ENCODE data around the gene RICTOR.
A peak's percentile ranks its signal among the peaks of the same experiment; 100 is the strongest.

Gene RICTOR

GRCh38 chr5:39072925-39073766 is 1.1 kb downstream of the RICTOR start:
- peak overlapping the region; percentile 88 for H3K4me3 ChIP-seq (ENCODE audit: low read length)
- DNase-seq (ENCODE audit: low read depth), result no peak
- TF ChIP-seq, protein P1, sequence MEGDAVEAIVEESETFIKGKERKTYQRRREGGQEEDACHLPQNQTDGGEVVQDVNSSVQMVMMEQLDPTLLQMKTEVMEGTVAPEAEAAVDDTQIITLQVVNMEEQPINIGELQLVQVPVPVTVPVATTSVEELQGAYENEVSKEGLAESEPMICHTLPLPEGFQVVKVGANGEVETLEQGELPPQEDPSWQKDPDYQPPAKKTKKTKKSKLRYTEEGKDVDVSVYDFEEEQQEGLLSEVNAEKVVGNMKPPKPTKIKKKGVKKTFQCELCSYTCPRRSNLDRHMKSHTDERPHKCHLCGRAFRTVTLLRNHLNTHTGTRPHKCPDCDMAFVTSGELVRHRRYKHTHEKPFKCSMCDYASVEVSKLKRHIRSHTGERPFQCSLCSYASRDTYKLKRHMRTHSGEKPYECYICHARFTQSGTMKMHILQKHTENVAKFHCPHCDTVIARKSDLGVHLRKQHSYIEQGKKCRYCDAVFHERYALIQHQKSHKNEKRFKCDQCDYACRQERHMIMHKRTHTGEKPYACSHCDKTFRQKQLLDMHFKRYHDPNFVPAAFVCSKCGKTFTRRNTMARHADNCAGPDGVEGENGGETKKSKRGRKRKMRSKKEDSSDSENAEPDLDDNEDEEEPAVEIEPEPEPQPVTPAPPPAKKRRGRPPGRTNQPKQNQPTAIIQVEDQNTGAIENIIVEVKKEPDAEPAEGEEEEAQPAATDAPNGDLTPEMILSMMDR (conservative IDR thresholded peaks at IDR 0.05; ENCODE audit: low read depth, low read length), result no peak

DNA sequence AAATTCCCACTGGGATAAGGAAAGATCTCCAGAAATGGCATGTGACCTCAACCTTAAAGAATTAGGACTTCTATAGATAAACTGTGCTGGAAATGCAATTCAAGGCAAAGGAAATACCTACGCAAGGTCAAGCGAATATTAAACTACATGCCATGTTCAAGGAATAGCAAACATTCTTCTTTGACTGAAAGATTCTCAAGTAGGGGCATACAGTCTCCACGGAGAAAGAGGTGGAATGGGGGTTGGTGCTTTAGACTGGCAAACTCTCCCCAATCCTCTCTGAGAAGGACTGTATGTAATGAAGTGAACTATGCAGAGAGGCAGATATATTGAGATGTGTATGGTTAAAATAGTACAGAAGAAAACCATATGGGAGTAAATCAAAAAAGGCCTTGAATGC is 6.1 kb downstream of the RICTOR start:
- TF ChIP-seq, protein P1 (conservative IDR thresholded peaks at IDR 0.05; ENCODE audit: low read depth, low read length), result no peak
- no peak overlapping the region for H3K4me3 ChIP-seq (ENCODE audit: low read length)
- DNase-seq (ENCODE audit: low read depth), result no peak

- no peak overlapping the region for H3K4me3 ChIP-seq (ENCODE audit: low read length)
These were observed 9.7 kb downstream of the RICTOR start for GRCh38 chr5:39064450-39064849.

GRCh38 chr5:39063037-39063436 is 11.2 kb downstream of the RICTOR start:
- TF ChIP-seq, protein P1 (conservative IDR thresholded peaks at IDR 0.05; ENCODE audit: low read depth, low read length), result no peak
- DNase-seq (ENCODE audit: low read depth), result peak; percentile 82
- H3K4me3 ChIP-seq (ENCODE audit: low read length), result no peak overlapping the region

More at GRCh38 chr5:39064450-39064849, 9.7 kb downstream of the RICTOR start:
- no peak for DNase-seq (ENCODE audit: low read depth)
- TF ChIP-seq, protein P1 (conservative IDR thresholded peaks at IDR 0.05; ENCODE audit: low read depth, low read length), result no peak

DNA sequence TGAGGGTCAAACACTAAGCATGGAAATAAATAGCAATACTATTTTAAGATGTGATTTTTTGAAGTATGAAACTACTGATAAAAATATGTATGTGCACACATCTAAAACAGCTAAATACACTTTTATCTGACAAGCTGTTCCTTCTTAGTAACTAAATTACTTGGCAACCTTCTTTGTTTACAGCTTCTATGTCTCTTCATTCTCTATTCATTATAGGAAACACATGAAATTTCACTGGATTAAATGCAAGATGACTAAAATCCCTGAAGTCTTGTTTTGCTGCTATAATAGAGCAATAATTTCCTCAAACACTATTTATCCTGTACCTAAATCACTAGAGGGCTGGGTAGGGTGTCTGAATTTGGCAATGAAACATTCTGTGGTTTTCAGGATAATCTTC is 11.7 kb downstream of the RICTOR start:
- no peak overlapping the region for H3K4me3 ChIP-seq (ENCODE audit: low read length)
- no peak for DNase-seq (ENCODE audit: low read depth)
- TF ChIP-seq, protein P1 (conservative IDR thresholded peaks at IDR 0.05; ENCODE audit: low read depth, low read length), result no peak

DNA sequence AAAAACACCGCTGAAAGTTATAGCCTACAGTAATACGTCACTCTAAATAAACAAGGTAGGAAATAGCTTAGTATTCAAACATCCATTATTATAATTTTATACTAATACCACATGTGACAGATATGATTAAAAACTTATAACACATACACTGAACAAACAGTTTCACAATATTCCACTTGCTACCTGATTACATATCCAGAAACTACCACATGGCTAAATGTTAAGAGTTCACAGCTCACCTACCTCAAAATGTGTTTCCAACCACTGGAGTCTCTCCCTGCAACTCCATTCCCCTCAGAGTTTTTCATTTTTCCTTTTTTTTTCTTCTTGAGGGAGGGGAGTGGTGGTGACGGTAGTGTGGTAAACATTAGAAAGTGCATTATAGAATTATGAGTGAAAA is 12.1 kb downstream of the RICTOR start:
- TF ChIP-seq, protein P1 (conservative IDR thresholded peaks at IDR 0.05; ENCODE audit: low read depth, low read length), result no peak
- DNase-seq (ENCODE audit: low read depth), result no peak
- H3K4me3 ChIP-seq (ENCODE audit: low read length), result no peak overlapping the region

DNA sequence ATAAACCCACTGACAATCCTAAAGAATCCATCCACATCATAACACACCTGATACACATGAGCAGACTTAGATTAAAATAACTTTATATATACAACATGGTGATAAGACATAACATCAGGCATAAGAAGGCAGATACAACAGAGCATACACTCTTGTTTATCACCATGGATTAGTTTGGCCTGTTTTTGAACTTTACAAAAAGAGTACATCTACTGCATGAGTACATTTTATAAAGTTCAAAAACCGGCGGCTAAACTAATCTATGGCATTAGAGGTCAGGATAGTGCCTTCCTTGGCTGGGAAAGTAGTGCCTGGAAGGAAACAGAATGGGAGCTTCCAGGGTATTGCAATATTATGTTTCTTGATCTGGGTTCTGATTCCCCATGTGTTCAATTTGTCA is 15.1 kb downstream of the RICTOR start:
- TF ChIP-seq, protein P1 (conservative IDR thresholded peaks at IDR 0.05; ENCODE audit: low read depth, low read length), result no peak
- no peak for DNase-seq (ENCODE audit: low read depth)

More for the DNA sequence above, 15.1 kb downstream of the RICTOR start:
- H3K4me3 ChIP-seq (ENCODE audit: low read length), result no peak overlapping the region
